ENCODE results near the gene ARL4D.
A peak's percentile ranks its signal among the peaks of the same experiment; 100 is the strongest.

The ARL4D gene

GRCh38 chr17:43398724-43399595 lies at the start of gene ARL4D (continued):
- TF ChIP-seq, protein P1, sequence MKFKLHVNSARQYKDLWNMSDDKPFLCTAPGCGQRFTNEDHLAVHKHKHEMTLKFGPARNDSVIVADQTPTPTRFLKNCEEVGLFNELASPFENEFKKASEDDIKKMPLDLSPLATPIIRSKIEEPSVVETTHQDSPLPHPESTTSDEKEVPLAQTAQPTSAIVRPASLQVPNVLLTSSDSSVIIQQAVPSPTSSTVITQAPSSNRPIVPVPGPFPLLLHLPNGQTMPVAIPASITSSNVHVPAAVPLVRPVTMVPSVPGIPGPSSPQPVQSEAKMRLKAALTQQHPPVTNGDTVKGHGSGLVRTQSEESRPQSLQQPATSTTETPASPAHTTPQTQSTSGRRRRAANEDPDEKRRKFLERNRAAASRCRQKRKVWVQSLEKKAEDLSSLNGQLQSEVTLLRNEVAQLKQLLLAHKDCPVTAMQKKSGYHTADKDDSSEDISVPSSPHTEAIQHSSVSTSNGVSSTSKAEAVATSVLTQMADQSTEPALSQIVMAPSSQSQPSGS (tag by site-specific recombination; IDR thresholded peaks at IDR 0.05; ENCODE audit: low read depth), result peak; percentile 92
- peak; percentile 76 for TF ChIP-seq ZIC2 (tag by site-specific recombination; IDR thresholded peaks at IDR 0.05)
- peak; percentile 66; the same call in 1 of the 2 replicates for TF ChIP-seq KLF8 (tag by site-specific recombination; IDR thresholded peaks at IDR 0.05)
- TF ChIP-seq ZNF776 (tag by site-specific recombination; IDR thresholded peaks at IDR 0.05; ENCODE audit: borderline replicate concordance), result no peak
- no peak for TF ChIP-seq ZNF837 (tag by site-specific recombination; IDR thresholded peaks at IDR 0.05)
- TF ChIP-seq ZNF488 (tag by site-specific recombination; IDR thresholded peaks at IDR 0.05), result no peak
- TF ChIP-seq REPIN1 (tag by site-specific recombination; IDR thresholded peaks at IDR 0.05; ENCODE audit: low read depth), result no peak
- TF ChIP-seq ZNF239 (tag by site-specific recombination; IDR thresholded peaks at IDR 0.05), result peak; percentile 62; the same call in 1 of the 2 replicates
- 0 out of 2 replicates have a peak, but pooled peaks have one; percentile 41 for TF ChIP-seq ZNF2 (tag by site-specific recombination; IDR thresholded peaks at IDR 0.05)
- TF ChIP-seq ZNF843 (tag by site-specific recombination; IDR thresholded peaks at IDR 0.05), result peak; percentile 43; the same call in 1 of the 2 replicates
- no peak for TF ChIP-seq ZNF707 (tag by site-specific recombination; IDR thresholded peaks at IDR 0.05)
- TF ChIP-seq ZFP37 (tag by site-specific recombination; IDR thresholded peaks at IDR 0.05), result 0 out of 2 replicates have a peak, but pooled peaks have one; percentile 68
- TF ChIP-seq BCL11A (tag by site-specific recombination; IDR thresholded peaks at IDR 0.05; ENCODE audit: low read depth), result no peak
- no peak for TF ChIP-seq GLI2 (tag by site-specific recombination; IDR thresholded peaks at IDR 0.05; ENCODE audit: borderline replicate concordance, low read depth)
- TF ChIP-seq ZNF747 (tag by site-specific recombination; IDR thresholded peaks at IDR 0.05), result no peak
- 0 out of 2 replicates have a peak, but pooled peaks have one; percentile 34 for TF ChIP-seq ZFP69B (tag by site-specific recombination; IDR thresholded peaks at IDR 0.05)
- peak; percentile 34; the same call in 1 of the 2 replicates for TF ChIP-seq ZNF394 (tag by site-specific recombination; IDR thresholded peaks at IDR 0.05; ENCODE audit: borderline replicate concordance)
- TF ChIP-seq ZNF76 (tag by site-specific recombination; IDR thresholded peaks at IDR 0.05; ENCODE audit: borderline replicate concordance, low read depth), result peak; percentile 49; the same call in 1 of the 2 replicates

DNA sequence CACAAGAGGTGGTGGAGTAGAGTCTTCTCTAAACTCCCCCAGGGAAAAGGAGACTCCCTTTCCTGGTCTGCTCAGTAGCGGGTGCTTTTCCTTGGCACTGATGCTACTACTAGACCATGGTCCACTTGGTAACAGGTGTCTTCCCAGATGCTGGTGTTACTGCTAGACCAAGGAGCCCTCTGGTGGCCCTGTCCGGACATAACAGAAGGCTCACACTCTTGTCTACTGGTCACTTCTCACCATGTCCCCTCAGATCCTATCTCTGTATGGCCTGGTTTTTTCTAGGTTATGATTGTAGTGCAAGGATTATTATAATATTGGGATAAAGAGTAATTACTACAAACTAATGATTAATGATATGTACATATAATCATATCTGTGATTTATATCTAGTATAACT lies 49.7 kb upstream of the ARL4D start:
- Histone ChIP-seq H3K9me3 (ENCODE audit: control insufficient read depth, insufficient read depth, low read depth, low read length) (no peaks in the 10 kb centered on the region), H3K36me3 (ENCODE audit: control insufficient read depth in 2 of 2, insufficient read depth in 1 of 2, low read length in 2 of 2) (peaks cover 0 to 9% of the 10 kb centered on the region in 2 experiments; a peak in 1 of 3 replicates), H3K4me1 (ENCODE audit: control insufficient read depth, insufficient read depth, low read length) (no peaks in the 10 kb centered on the region), H3K27ac (ENCODE audit: extremely low read depth, low read depth, low read length) (no peak overlapping the region), H3K4me3 (ENCODE audit: low read depth, low read length) (no peak overlapping the region)
- POLR2A ChIA-PET, result no interaction called here
- CTCF ChIA-PET, result interaction anchor here (0.6 to 1.0 kb wide), 2 partner anchors 15 to 343 kb away, joined by 3 to 5 read pairs; partner anchors contain the start of gene IFI35
- TF ChIP-seq ZNF2 (tag by site-specific recombination; IDR thresholded peaks at IDR 0.05) (no peak), YY1 (tag by site-specific recombination; IDR thresholded peaks at IDR 0.05) (no peak), ZBTB49 (tag by site-specific recombination; IDR thresholded peaks at IDR 0.05; ENCODE audit: low read depth) (no peak), ZNF600 (tag by site-specific recombination; IDR thresholded peaks at IDR 0.05) (no peak), ZNF529 (tag by site-specific recombination; IDR thresholded peaks at IDR 0.05; ENCODE audit: insufficient replicate concordance) (no peak), ZNF830 (tag by site-specific recombination; IDR thresholded peaks at IDR 0.05; ENCODE audit: low read depth) (no peak), ZFP69B (tag by site-specific recombination; IDR thresholded peaks at IDR 0.05) (no peak), ZSCAN23 (tag by site-specific recombination; IDR thresholded peaks at IDR 0.05) (no peak), ZNF48 (tag by site-specific recombination; IDR thresholded peaks at IDR 0.05) (no peak), BCL6B (tag by site-specific recombination; IDR thresholded peaks at IDR 0.05) (no peak), FEZF1 (tag by site-specific recombination; IDR thresholded peaks at IDR 0.05) (no peak)
- TF ChIP-seq, protein P2, sequence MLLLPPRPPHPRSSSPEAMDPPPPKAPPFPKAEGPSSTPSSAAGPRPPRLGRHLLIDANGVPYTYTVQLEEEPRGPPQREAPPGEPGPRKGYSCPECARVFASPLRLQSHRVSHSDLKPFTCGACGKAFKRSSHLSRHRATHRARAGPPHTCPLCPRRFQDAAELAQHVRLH (tag by site-specific recombination; IDR thresholded peaks at IDR 0.05), result no peak

All from HEK293 (cell line).